HepG2 (cell line): ENCODE data around the gene UQCR10. TPM values are rescaled to one million over a fixed set of nuclear protein-coding genes. Genes with fewer than 3 reads are reported as not detected.

Experiments used
- CEBPB ChIP-seq: IDR thresholded peaks from 2 replicates; pipeline ENCODE4 v1.6.1; 2011; ENCODE audit warnings: low read depth, low read length, improper control_type of control experiment, borderline replicate concordance
- CEBPG ChIP-seq: IDR thresholded peaks from 2 replicates; pipeline ENCODE4 v1.6.1; 2016
- GLI4 ChIP-seq: sonication (generic); formaldehyde crosslinking; IDR thresholded peaks from 2 replicates; pipeline ENCODE4 v1.5.1; 2020; ENCODE audit warnings: missing genetic modification reagents, mild to moderate bottlenecking, moderate library complexity, borderline replicate concordance
- GRHL1 ChIP-seq: sonication (generic); formaldehyde crosslinking; conservative IDR thresholded peaks from 2 replicates; pipeline ENCODE4 v1.8.0; 2022; ENCODE audit warnings: missing genetic modification reagents
- HOXA9 ChIP-seq: sonication (generic); formaldehyde crosslinking; IDR thresholded peaks from 2 replicates; pipeline ENCODE4 v1.8.1; 2022; ENCODE audit warnings: missing genetic modification reagents, mild to moderate bottlenecking, moderate library complexity, borderline replicate concordance
- KDM3A ChIP-seq: IDR thresholded peaks from 2 replicates; pipeline ENCODE4 v1.6.1; 2018; ENCODE audit warnings: low read depth, missing compliant biosample characterization
- KLF6 ChIP-seq: IDR thresholded peaks from 2 replicates; pipeline ENCODE4 v1.8.0; 2016; ENCODE audit warnings: missing biosample characterization, missing genetic modification reagents
- MED13 ChIP-seq: sonication (generic); formaldehyde crosslinking; IDR thresholded peaks from 2 replicates; pipeline ENCODE4 v1.5.0; 2020; ENCODE audit warnings: missing genetic modification reagents
- NFATC3 ChIP-seq: sonication (generic); formaldehyde crosslinking; IDR thresholded peaks from 2 replicates; pipeline ENCODE4 v1.5.1; 2020; ENCODE audit warnings: mild to moderate bottlenecking, missing genetic modification reagents
- NONO ChIP-seq, 2 experiments: fragments of 450-650 bp in 1 of 2; sonication (generic) in 1 of 2; formaldehyde crosslinking in 1 of 2; IDR thresholded peaks in 1 of 2; conservative IDR thresholded peaks in 1 of 2; 2 replicates each; pipeline versions ENCODE4 v1.6.1 to v1.8.0; 2017 to 2022; ENCODE audit warnings: mild to moderate bottlenecking in 1 of 2, missing genetic modification reagents in 1 of 2, moderate library complexity in 1 of 2
- PHB2 ChIP-seq: fragments of 450-650 bp; IDR thresholded peaks from 2 replicates; pipeline ENCODE4 v1.6.1; 2018; ENCODE audit not compliant: partially characterized antibody
- RNF2 ChIP-seq: fragments of 450-650 bp; conservative IDR thresholded peaks from 2 replicates; pipeline ENCODE4 v1.6.1; 2016; ENCODE audit warnings: low read depth
- RNF219 ChIP-seq: sonication (generic); formaldehyde crosslinking; IDR thresholded peaks from 2 replicates; pipeline ENCODE4 v1.5.0; 2020; ENCODE audit warnings: mild to moderate bottlenecking, missing genetic modification reagents
- RXRA ChIP-seq: sonication (generic); formaldehyde crosslinking; IDR thresholded peaks from 2 replicates; pipeline ENCODE4 v1.5.1; 2020; ENCODE audit warnings: missing genetic modification reagents
- SATB2 ChIP-seq: sonication (generic); formaldehyde crosslinking; IDR thresholded peaks from 2 replicates; pipeline ENCODE4 v1.5.0; 2020; ENCODE audit warnings: missing genetic modification reagents
- SNAI1 ChIP-seq: sonication (generic); formaldehyde crosslinking; IDR thresholded peaks from 2 replicates; pipeline ENCODE4 v1.5.0; 2020; ENCODE audit warnings: mild to moderate bottlenecking, missing genetic modification reagents, borderline replicate concordance
- SYNCRIP ChIP-seq: fragments of 200-400 bp; formaldehyde crosslinking; IDR thresholded peaks from 2 replicates; pipeline ENCODE4 v1.6.1; 2018; ENCODE audit warnings: mild to moderate bottlenecking, low read depth, low read length; ENCODE audit not compliant: insufficient read depth
- XRCC5 ChIP-seq: fragments of 200-400 bp; formaldehyde crosslinking; optimal IDR thresholded peaks from 2 replicates; pipeline ENCODE3; 2017; ENCODE audit warnings: mild to moderate bottlenecking, low read length
- ZNF121 ChIP-seq: sonication (generic); formaldehyde crosslinking; IDR thresholded peaks from 2 replicates; pipeline ENCODE4 v1.5.0; 2020; ENCODE audit warnings: mild to moderate bottlenecking, missing genetic modification reagents
- ZNF512B ChIP-seq: sonication (generic); formaldehyde crosslinking; IDR thresholded peaks from 2 replicates; pipeline ENCODE4 v1.5.1; 2020; ENCODE audit warnings: missing genetic modification reagents, mild to moderate bottlenecking, borderline replicate concordance
- ZNF549 ChIP-seq: sonication (generic); formaldehyde crosslinking; IDR thresholded peaks from 2 replicates; pipeline ENCODE4 v1.5.0; 2020; ENCODE audit warnings: missing genetic modification reagents
- ZNF569 ChIP-seq: sonication (generic); formaldehyde crosslinking; IDR thresholded peaks from 2 replicates; pipeline ENCODE4 v1.5.0; 2020; ENCODE audit warnings: mild to moderate bottlenecking, missing genetic modification reagents, moderate library complexity, borderline replicate concordance
- polyA plus RNA-seq, 8 experiments: library from polyadenylated mRNA; depleted of rRNA in 3 of 8; stranded (reverse) in 7 of 8; unstranded in 1 of 8; fragments of >200 nt; fragmentation: Illumina TruSeq in 4 of 8; extraction: Trizol in 4 of 8; gene quantifications; 2 replicates each; pipeline versions ENCODE4 v1.2.1 to v1.2.3, GENCODE V29; 2011 to 2016; ENCODE audit warnings: low read depth in 4 of 8, missing spikeins in 1 of 8, mixed read lengths in 1 of 8; ENCODE audit not compliant: insufficient read depth in 1 of 8
- total RNA-seq, 5 experiments: library from RNA; depleted of rRNA; stranded (reverse); fragments of >200 nt; fragmentation: Illumina TruSeq; extraction: Trizol; gene quantifications; 2 replicates each; pipeline ENCODE4 v1.2.3, GENCODE V29; 2016; ENCODE audit warnings: low read depth in 1 of 5
- TF ChIP-seq, protein P1 (sequence below): sonication (generic); formaldehyde crosslinking; IDR thresholded peaks from 2 replicates; pipeline ENCODE4 v1.8.0; 2022; ENCODE audit warnings: missing genetic modification reagents, low read depth, mild to moderate bottlenecking, borderline replicate concordance

The UQCR10 gene
- total and polyA plus RNA-seq, 2 of the 13 experiments (the other 11 are each of a cell fraction or from before 2014, with no cell fraction given), result 225 to 232 TPM

DNA sequence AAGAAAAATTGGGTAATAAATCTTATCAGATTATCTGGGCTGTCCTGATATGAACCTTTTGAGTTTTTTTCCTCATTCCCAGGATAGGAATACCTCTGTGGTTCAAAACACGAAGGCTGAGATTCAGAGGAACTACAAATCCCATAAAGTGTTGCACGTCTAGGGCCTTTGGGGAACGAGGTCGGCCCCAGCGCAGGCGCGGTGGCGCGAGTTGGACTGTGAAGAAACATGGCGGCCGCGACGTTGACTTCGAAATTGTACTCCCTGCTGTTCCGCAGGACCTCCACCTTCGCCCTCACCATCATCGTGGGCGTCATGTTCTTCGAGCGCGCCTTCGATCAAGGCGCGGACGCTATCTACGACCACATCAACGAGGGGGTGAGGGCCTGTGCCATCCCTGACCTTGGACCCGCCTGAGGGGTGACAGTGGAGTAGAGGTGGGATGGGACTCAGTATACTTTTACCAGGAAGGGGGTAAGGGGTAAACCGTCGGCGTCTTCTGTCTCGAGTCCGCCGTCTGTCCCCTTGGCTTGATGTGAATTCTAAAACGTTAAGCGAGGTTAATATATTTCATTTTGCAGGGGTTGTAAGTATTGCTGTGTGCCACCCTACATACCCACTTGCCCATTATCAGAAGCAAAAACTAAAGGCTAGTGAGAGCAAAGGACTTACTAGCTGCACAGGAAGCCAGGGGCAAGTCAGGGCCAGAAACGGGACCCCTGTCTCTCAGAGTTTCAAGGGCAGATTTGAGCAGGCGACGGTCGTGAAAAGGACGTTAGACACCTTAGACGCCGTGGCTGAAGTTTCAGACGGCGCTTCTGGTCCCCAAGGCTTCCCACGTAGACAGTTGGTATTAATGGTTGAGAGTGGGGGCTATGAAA is at the start of gene UQCR10 (continued):
- TF ChIP-seq KDM3A (CRISPR knock-in tag) (no peak), MED13 (CRISPR knock-in tag) (no peak), XRCC5 (no peak), SATB2 (CRISPR knock-in tag) (no peak), NFATC3 (CRISPR knock-in tag) (no peak), RXRA (CRISPR knock-in tag) (no peak), RNF2 (no peak), KLF6 (CRISPR knock-in tag) (no peak), GRHL1 (no peak), ZNF121 (CRISPR knock-in tag) (0 out of 2 replicates have a peak, but pooled peaks have one; percentile 29), CEBPG (peak; percentile 16; the same call in 1 of the 2 replicates), CEBPB (peak; percentile 28; the same call in 1 of the 2 replicates), SNAI1 (CRISPR knock-in tag) (0 out of 2 replicates have a peak, but pooled peaks have one; percentile 15), ZNF512B (CRISPR knock-in tag) (no peak), PHB2 (no peak), SYNCRIP (no peak), ZNF569 (CRISPR knock-in tag) (0 out of 2 replicates have a peak, but pooled peaks have one; percentile 30), RNF219 (CRISPR knock-in tag) (no peak), NONO (IDR thresholded peaks at IDR 0.05) (no peak), NONO (CRISPR knock-in tag; conservative IDR thresholded peaks at IDR 0.05) (no peak), GLI4 (CRISPR knock-in tag) (no peak), HOXA9 (CRISPR knock-in tag) (no peak), ZNF549 (CRISPR knock-in tag) (no peak)
- TF ChIP-seq, protein P1, sequence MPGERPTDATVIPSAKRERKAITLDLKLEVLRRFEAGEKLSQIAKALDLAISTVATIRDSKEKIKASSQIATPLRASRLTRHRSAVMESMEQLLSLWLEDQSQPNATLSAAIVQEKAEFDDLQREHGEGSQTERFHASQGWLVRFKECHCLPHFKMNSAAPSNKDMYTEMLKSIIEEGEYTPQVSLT (CRISPR knock-in tag), result 0 out of 2 replicates have a peak, but pooled peaks have one; percentile 39
